OCI-LY7 (cell line): ENCODE data around the gene SAT1. TPM values are rescaled to one million over a fixed set of nuclear protein-coding genes. Genes with fewer than 3 reads are reported as not detected.

Source experiments
- BruUV-seq: library from RNA; stranded (reverse); fragments of 400-500 nt; replicated peaks from 2 replicates; lab custom pipeline; 2021; lab: Mats Ljungman, UMichigan
- CTCF ChIA-PET: fragments of 300-600 bp; sonication (Branson Sonifier 250); formaldehyde crosslinking; loops from one replicate; lab custom pipeline; 2022; ENCODE audit warnings: antibody characterized with exemption; ENCODE audit not compliant: unreplicated experiment; lab: Charles Lee
- POLR2A ChIA-PET: fragments of 300-600 bp; sonication (Branson Sonifier 250); formaldehyde crosslinking; loops from one replicate; lab custom pipeline; 2022; ENCODE audit warnings: antibody characterized with exemption; lab: Charles Lee
- DNase-seq: peaks from one replicate; pipeline ENCODE4 v3.0.0-alpha.2; 2015; ENCODE audit warnings: low spot score
- H2AFZ ChIP-seq: fragments of 200-600 bp; sonication (generic), shearing (Covaris generic); 2 replicates; pipeline ENCODE4 v1.6.1; 2014; ENCODE audit warnings: mild to moderate bottlenecking, antibody characterized with exemption, low read length, moderate library complexity
- H3K27ac ChIP-seq: fragments of 200-600 bp; sonication (generic); 2 replicates; pipeline ENCODE4 v1.5.1; 2014; ENCODE audit warnings: mixed run types, low read depth, mild to moderate bottlenecking, moderate library complexity, low read length, inconsistent platforms; ENCODE audit not compliant: poor library complexity, severe bottlenecking
- H3K36me3 ChIP-seq: fragments of 200-600 bp; sonication (generic); 2 replicates; pipeline ENCODE4 v1.6.1; 2014; ENCODE audit warnings: mild to moderate bottlenecking, antibody characterized with exemption, low read length, moderate library complexity, mixed read lengths; ENCODE audit not compliant: insufficient read depth
- H3K4me1 ChIP-seq: fragments of 200-600 bp; sonication (generic); 2 replicates; pipeline ENCODE4 v1.5.1; 2014; ENCODE audit warnings: mild to moderate bottlenecking, low read length; ENCODE audit not compliant: insufficient read depth, poor library complexity, severe bottlenecking
- H3K4me2 ChIP-seq: fragments of 200-600 bp; sonication (generic); 2 replicates; pipeline ENCODE4 v1.6.1; 2014; ENCODE audit warnings: mild to moderate bottlenecking, low read length
- H3K4me3 ChIP-seq: fragments of 200-600 bp; sonication (generic); 2 replicates; pipeline ENCODE4 v1.5.1; 2014; ENCODE audit warnings: mild to moderate bottlenecking, low read depth, low read length; ENCODE audit not compliant: poor library complexity, severe bottlenecking
- H3K79me2 ChIP-seq: fragments of 200-600 bp; sonication (generic); 2 replicates; pipeline ENCODE4 v1.6.1; 2016; ENCODE audit warnings: low read depth, mild to moderate bottlenecking, low read length, moderate library complexity, mixed read lengths; ENCODE audit not compliant: insufficient read depth
- H3K9me2 ChIP-seq: fragments of 200-600 bp; sonication (generic); 2 replicates; pipeline ENCODE4 v1.6.1; 2016; ENCODE audit warnings: mild to moderate bottlenecking, low read length, mixed read lengths; ENCODE audit not compliant: insufficient read depth
- H3K9me3 ChIP-seq: fragments of 200-600 bp; sonication (generic); 2 replicates; pipeline ENCODE4 v1.6.1; 2014; ENCODE audit warnings: mild to moderate bottlenecking, mixed run types, low read length, mixed read lengths
- H4K20me1 ChIP-seq: fragments of 200-600 bp; sonication (generic); 2 replicates; pipeline ENCODE4 v1.6.1; 2014; ENCODE audit warnings: mild to moderate bottlenecking, antibody characterized with exemption, low read length, moderate library complexity, mixed read lengths; ENCODE audit not compliant: insufficient read depth
- EZH2phosphoT487 ChIP-seq: fragments of 200-600 bp; sonication (generic); IDR thresholded peaks from 2 replicates; pipeline ENCODE4 v1.6.1; 2018; ENCODE audit warnings: low read depth, borderline replicate concordance, mild to moderate bottlenecking, mixed run types, antibody characterized with exemption, low read length, moderate library complexity, mixed read lengths
- intact Hi-C: fragments of 100-400 bp; cut with micrococcal nuclease; formaldehyde crosslinking; loops from one replicate; pipeline ENCODE4 v1.10.0; 2022; ENCODE audit not compliant: unreplicated experiment
- total RNA-seq, 2 experiments: library from RNA; depleted of rRNA in 1 of 2; stranded (reverse); fragments of >200 nt in 1 of 2; shearing (Covaris generic) in 1 of 2; gene quantifications; 2 replicates each; pipeline ENCODE4 v1.2.3, GENCODE V29; 2014 to 2022
- TF ChIP-seq, protein P1 (sequence below): fragments of 200-600 bp; sonication (generic); conservative IDR thresholded peaks from 2 replicates; pipeline ENCODE4 v1.5.1; 2014; ENCODE audit warnings: mild to moderate bottlenecking, antibody characterized with exemption, low read length, moderate library complexity, mixed read lengths

Gene SAT1
- total RNA-seq, 2 experiments from 2014 or later = 46.9 to 50.7 TPM

DNA sequence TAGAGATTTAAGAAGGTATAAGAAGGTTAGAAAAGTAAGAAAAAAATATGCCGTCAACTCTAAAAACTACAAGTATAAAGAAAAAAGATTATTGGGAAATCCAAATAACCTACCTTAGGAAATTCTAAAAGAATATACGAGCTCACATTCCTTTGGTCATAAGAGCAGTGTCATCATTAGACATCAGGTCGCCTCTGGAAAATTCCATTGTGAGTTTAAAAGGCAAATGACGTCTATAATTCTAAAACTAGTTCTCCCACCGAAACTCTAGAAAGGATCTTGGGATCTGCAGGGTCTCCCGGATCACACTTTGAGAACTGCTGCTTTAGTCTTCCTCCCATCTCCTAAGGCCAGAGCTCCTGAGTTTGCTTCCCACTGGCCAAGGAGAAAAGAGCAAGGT, 518 bp upstream of the SAT1 start:
- Histone ChIP-seq H3K9me2 (no peaks in the 10 kb centered on the region), H3K4me3 (peak overlapping the region; percentile 89), H2AFZ (peak overlapping the region; percentile 82), H4K20me1 (no peaks in the 10 kb centered on the region), H3K4me1 (peaks cover 26% of the 10 kb centered on the region), H3K36me3 (peaks cover 17% of the 10 kb centered on the region), H3K79me2 (peaks cover 12% of the 10 kb centered on the region; the same call in 1 of the 2 replicates), H3K27ac (no peak overlapping the region), H3K9me3 (no peaks in the 10 kb centered on the region), H3K4me2 (peak overlapping the region; percentile 69)
- intact Hi-C loops = loop anchor here (2.0 kb wide), 1 partner anchor 272 kb away; the partner anchor contains the start of gene EIF2S3
- TF ChIP-seq EZH2phosphoT487 = no peak
- TF ChIP-seq, protein P1, sequence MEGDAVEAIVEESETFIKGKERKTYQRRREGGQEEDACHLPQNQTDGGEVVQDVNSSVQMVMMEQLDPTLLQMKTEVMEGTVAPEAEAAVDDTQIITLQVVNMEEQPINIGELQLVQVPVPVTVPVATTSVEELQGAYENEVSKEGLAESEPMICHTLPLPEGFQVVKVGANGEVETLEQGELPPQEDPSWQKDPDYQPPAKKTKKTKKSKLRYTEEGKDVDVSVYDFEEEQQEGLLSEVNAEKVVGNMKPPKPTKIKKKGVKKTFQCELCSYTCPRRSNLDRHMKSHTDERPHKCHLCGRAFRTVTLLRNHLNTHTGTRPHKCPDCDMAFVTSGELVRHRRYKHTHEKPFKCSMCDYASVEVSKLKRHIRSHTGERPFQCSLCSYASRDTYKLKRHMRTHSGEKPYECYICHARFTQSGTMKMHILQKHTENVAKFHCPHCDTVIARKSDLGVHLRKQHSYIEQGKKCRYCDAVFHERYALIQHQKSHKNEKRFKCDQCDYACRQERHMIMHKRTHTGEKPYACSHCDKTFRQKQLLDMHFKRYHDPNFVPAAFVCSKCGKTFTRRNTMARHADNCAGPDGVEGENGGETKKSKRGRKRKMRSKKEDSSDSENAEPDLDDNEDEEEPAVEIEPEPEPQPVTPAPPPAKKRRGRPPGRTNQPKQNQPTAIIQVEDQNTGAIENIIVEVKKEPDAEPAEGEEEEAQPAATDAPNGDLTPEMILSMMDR = no peak
- DNase-seq = no peak
- POLR2A ChIA-PET = interaction anchor here (0.5 to 2.7 kb wide), 8 partner anchors 12 to 271 kb away, joined by 3 to 16 read pairs (median 4); no protein-coding TSS in a partner anchor
- CTCF ChIA-PET = interaction anchor here (2.6 kb wide), 1 partner anchor 119 kb away, joined by 16 read pairs; no protein-coding TSS in a partner anchor
- TSS peak; percentile 83 for BruUV-seq

DNA sequence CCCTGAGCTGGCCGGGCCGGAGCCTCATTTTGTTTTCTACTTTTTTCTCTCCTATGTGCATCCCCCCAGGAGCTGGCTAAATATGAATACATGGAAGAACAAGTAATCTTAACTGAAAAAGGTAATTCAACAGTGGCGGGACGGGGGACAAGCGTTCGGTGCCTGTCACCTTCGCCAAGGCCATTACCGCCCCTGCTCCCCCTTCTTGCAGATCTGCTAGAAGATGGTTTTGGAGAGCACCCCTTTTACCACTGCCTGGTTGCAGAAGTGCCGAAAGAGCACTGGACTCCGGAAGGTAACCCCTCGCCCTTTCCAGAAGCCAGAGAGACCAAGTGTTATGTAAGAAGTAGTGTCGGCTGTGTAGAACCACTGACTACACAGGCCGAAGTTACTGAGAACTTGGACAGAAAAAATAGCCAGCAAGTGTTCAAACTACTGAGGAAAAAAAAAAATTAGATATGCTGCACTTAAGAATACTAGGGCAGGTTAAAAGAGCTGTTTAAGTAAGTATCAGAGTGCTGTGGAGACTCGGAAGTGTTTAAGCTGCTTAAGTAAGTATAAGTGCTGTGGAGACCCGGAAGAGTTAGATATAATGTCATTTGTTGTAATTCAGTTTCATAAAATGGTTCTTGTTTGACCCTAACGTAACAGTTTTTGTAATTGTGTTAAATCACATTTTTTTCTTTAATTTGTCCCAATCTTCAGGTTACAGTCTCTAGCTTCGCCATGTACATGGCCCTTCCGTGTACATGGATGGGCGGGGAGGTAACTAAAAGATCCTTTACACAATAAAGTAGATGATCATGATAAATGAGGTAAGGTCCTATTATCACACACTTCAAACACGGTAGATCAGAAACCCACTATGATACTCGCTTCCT, 856 bp downstream of the SAT1 start:
- H3K27ac ChIP-seq = peak overlapping the region; percentile 55
- no peaks in the 10 kb centered on the region for H4K20me1 ChIP-seq
- TF ChIP-seq, protein P1 = no peak
- TF ChIP-seq EZH2phosphoT487 = no peak
- H3K4me1 ChIP-seq = peaks cover 26% of the 10 kb centered on the region
- no peaks in the 10 kb centered on the region for H3K9me2 ChIP-seq
- H3K4me2 ChIP-seq = peak overlapping the region; percentile 84
- ChIA-PET POLR2A (interaction anchor here (0.6 to 2.7 kb wide), 6 partner anchors 47 to 201 kb away, joined by 3 to 16 read pairs (median 5); no protein-coding TSS in a partner anchor), CTCF (interaction anchor here (2.6 kb wide), 1 partner anchor 118 kb away, joined by 16 read pairs; no protein-coding TSS in a partner anchor)
- H3K4me3 ChIP-seq = peak overlapping the region; percentile 89
- H3K79me2 ChIP-seq = peaks cover 12% of the 10 kb centered on the region; the same call in 1 of the 2 replicates
- H3K36me3 ChIP-seq = peaks cover 17% of the 10 kb centered on the region
- peak; percentile 20 for DNase-seq
- H2AFZ ChIP-seq = peak overlapping the region; percentile 70; the same call in 1 of the 2 replicates
- no peaks in the 10 kb centered on the region for H3K9me3 ChIP-seq
- intact Hi-C loops = loop anchor here (1.0 to 2.0 kb wide), 3 partner anchors 28 to 271 kb away; partner anchors contain the start of gene EIF2S3
- no TSS peak for BruUV-seq
